Fibroblast of lung (primary cell): Measurements from ENCODE around the gene TNNT3. TPM values are rescaled to one million over a fixed set of nuclear protein-coding genes. Genes with fewer than 3 reads are reported as not detected.

Experiments
- DNase-seq, 2 donors: peaks; one replicate each; pipeline versions ENCODE4 v3.0.0 to v3.0.0-alpha.2; 2010; ENCODE audit warnings: low read depth in 2 of 2
- H2AFZ ChIP-seq: 2 replicates; pipeline ENCODE4 v1.5.1; 2012; ENCODE audit warnings: low read length, control low read depth, inconsistent platforms
- H3K27ac ChIP-seq: 2 replicates; pipeline ENCODE4 v1.5.1; 2011; ENCODE audit warnings: low read length, control low read depth; ENCODE audit not compliant: insufficient read depth
- H3K27me3 ChIP-seq: 2 replicates; pipeline ENCODE4 v1.5.1; 2011; ENCODE audit warnings: mild to moderate bottlenecking, low read length; ENCODE audit not compliant: control insufficient read depth, insufficient read depth
- H3K36me3 ChIP-seq: 2 replicates; pipeline ENCODE4 v1.5.1; 2011; ENCODE audit warnings: low read length; ENCODE audit not compliant: control insufficient read depth, insufficient read depth
- H3K4me1 ChIP-seq: 2 replicates; pipeline ENCODE4 v1.5.1; 2011; ENCODE audit warnings: low read length; ENCODE audit not compliant: control insufficient read depth, insufficient read depth; ENCODE audit errors: extremely low read depth
- H3K4me2 ChIP-seq: 2 replicates; pipeline ENCODE4 v1.5.1; 2011; ENCODE audit warnings: low read length, control low read depth; ENCODE audit not compliant: insufficient read depth; ENCODE audit errors: extremely low read depth
- H3K4me3 ChIP-seq, 4 experiments: fragments of 200-600 bp in 1 of 4; sonication (generic) in 1 of 4; replicated peaks in 1 of 4; 2 replicates each; pipeline ENCODE4 v1.5.1; 2011 to 2016; ENCODE audit warnings: low read length in 4 of 4, low read depth in 3 of 4, mild to moderate bottlenecking in 3 of 4, control low read depth in 2 of 4, inconsistent platforms in 1 of 4, mixed read lengths in 1 of 4; ENCODE audit not compliant: insufficient read depth in 1 of 4; ENCODE audit errors: control extremely low read depth in 1 of 4
- H3K79me2 ChIP-seq: 2 replicates; pipeline ENCODE4 v1.5.1; 2012; ENCODE audit warnings: mild to moderate bottlenecking, low read length, inconsistent platforms; ENCODE audit not compliant: control insufficient read depth, insufficient read depth
- H3K9ac ChIP-seq: 2 replicates; pipeline ENCODE4 v1.5.1; 2011; ENCODE audit warnings: mild to moderate bottlenecking, low read length, control low read depth; ENCODE audit not compliant: insufficient read depth
- H3K9me3 ChIP-seq: 2 replicates; pipeline ENCODE4 v1.5.1; 2012; ENCODE audit warnings: low read depth, low read length; ENCODE audit not compliant: control insufficient read depth, insufficient read depth
- H4K20me1 ChIP-seq: 2 replicates; pipeline ENCODE4 v1.5.1; 2011; ENCODE audit warnings: low read length; ENCODE audit not compliant: control insufficient read depth, insufficient read depth; ENCODE audit errors: extremely low read depth
- EZH2 ChIP-seq: IDR thresholded peaks from 2 replicates; pipeline ENCODE4 v1.5.1; 2012; ENCODE audit warnings: low read length, control low read depth, mild to moderate bottlenecking; ENCODE audit errors: missing control alignments
- polyA plus RNA-seq, 2 donors: library from polyadenylated mRNA; depleted of rRNA in 1 of 2; stranded (reverse) in 1 of 2; unstranded in 1 of 2; fragments of >200 nt; gene quantifications; 2 replicates each; pipeline ENCODE4 v1.2.1, GENCODE V29; 2011 to 2012; ENCODE audit warnings: missing spikeins in 1 of 2
- total RNA-seq: library from RNA; depleted of rRNA; stranded (reverse); fragments of >200 nt; gene quantifications from 2 replicates; pipeline ENCODE4 v1.2.1, GENCODE V29; 2014
- TF ChIP-seq, protein P1 (sequence below), 2 donors: IDR thresholded peaks in 1 of 2; conservative IDR thresholded peaks in 1 of 2; 1 replicate in 1 of 2; 2 replicates in 1 of 2; pipeline ENCODE4 v1.5.1; 2011 to 2012; ENCODE audit warnings: low read length in 2 of 2, control low read depth in 1 of 2, inconsistent platforms in 1 of 2, low read depth in 1 of 2, mild to moderate bottlenecking in 1 of 2

The TNNT3 gene
- total and polyA plus RNA-seq, 2 donors (not counting 1 experiment from before 2014, with no cell fraction given), result not detected

DNA sequence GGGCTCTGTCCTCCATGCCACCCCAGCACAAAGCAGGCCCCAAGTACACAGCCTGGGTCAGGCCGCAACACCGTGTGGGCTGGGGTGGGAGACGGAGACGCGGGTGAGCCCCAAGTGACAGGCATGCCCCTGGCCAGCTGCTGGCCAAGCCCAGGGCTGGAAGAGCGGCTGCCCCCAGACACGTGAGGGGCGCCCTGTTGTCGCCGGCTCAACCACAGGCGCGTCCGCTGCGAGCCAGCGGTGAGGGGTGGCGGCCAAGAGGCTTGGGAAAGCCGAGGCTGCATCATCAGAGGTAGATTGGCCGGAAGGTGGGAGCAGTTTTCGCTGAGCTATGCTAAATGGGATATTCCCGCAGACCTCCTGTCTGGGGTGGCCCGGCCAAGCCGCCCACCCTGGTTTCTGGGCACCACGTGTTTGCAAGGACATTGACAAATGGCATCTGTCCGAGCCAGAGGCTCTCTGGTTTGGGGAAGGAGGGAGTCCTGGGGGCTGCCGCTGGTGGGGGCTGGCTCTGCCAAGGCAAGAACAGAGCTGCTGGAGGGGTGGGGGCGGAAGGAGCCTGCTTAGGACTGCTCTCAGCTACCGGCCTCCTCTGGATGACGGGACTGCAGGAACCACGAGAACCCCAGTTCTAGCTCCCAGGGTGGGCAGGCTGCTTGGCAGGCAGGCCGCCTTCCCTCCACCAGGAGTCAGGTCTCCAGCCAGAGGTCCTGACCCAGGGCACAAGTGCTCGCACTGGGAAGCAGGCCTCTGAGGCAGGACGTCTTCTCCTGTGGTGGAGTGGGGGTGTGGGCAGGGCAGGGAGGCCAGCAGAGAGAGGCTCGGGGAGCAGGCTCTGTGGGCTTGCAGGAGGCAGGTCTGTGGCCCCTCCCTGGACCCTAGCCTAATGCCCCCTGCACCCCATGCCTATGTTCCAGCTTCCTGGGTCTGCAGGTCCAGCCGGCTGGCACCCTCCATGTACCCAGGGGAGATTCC, 28.4 kb upstream of the TNNT3 start:
- no peak overlapping the region for H3K4me2 ChIP-seq
- no peaks in the 10 kb centered on the region for H3K79me2 ChIP-seq
- no peak for TF ChIP-seq EZH2
- TF ChIP-seq, protein P1, sequence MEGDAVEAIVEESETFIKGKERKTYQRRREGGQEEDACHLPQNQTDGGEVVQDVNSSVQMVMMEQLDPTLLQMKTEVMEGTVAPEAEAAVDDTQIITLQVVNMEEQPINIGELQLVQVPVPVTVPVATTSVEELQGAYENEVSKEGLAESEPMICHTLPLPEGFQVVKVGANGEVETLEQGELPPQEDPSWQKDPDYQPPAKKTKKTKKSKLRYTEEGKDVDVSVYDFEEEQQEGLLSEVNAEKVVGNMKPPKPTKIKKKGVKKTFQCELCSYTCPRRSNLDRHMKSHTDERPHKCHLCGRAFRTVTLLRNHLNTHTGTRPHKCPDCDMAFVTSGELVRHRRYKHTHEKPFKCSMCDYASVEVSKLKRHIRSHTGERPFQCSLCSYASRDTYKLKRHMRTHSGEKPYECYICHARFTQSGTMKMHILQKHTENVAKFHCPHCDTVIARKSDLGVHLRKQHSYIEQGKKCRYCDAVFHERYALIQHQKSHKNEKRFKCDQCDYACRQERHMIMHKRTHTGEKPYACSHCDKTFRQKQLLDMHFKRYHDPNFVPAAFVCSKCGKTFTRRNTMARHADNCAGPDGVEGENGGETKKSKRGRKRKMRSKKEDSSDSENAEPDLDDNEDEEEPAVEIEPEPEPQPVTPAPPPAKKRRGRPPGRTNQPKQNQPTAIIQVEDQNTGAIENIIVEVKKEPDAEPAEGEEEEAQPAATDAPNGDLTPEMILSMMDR (conservative IDR thresholded peaks at IDR 0.05 in 1 of 2, IDR thresholded peaks at IDR 0.05 in 1 of 2; ENCODE audit: low read depth in 1 of 2, low read length in 2 of 2), result no peak
- DNase-seq, result no peak
- no peaks in the 10 kb centered on the region for H3K36me3 ChIP-seq
- H3K9me3 ChIP-seq, result no peaks in the 10 kb centered on the region
- peaks cover 2% of the 10 kb centered on the region for H3K27me3 ChIP-seq
- no peak overlapping the region for H3K9ac ChIP-seq
- H2AFZ ChIP-seq, result no peak overlapping the region
- no peaks in the 10 kb centered on the region for H4K20me1 ChIP-seq
- no peaks in the 10 kb centered on the region for H3K4me1 ChIP-seq
- no peak overlapping the region for H3K27ac ChIP-seq
- H3K4me3 ChIP-seq, result no peak overlapping the region

DNA sequence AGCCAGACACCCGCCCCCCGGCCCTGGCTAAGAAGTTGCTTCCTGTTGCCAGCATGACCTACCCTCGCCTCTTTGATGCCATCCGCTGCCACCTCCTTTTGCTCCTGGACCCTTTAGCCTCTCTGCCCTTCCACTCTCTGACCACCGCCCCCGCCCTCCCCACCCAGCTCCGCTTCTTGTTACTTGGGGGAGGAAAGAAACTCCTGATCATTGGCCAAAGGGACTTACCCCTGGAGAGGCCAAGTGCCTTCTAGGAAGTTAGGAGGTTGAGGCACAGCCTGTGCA, 27.7 kb upstream of the TNNT3 start, which contains the start of gene PRR33:
Gene PRR33, minus strand, starts transcription at position 65 of the 285 bp plus-strand sequence. CDS start 1,311 bp downstream, outside the sequence.
- Histone ChIP-seq H4K20me1 (no peaks in the 10 kb centered on the region), H3K4me1 (no peaks in the 10 kb centered on the region), H2AFZ (no peak within 1 kb of the TSS), H3K36me3 (no peaks in the 10 kb centered on the region), H3K27me3 (peaks cover 2% of the 10 kb centered on the region), H3K4me2 (no peak within 1 kb of the TSS), H3K9ac (no peak within 1 kb of the TSS), H3K9me3 (no peaks in the 10 kb centered on the region), H3K27ac (no peak within 1 kb of the TSS), H3K79me2 (no peaks in the 10 kb centered on the region), H3K4me3 (no peak within 1 kb of the TSS)
- DNase-seq, result no peak
- TF ChIP-seq EZH2, result no peak
- TF ChIP-seq, protein P1 (conservative IDR thresholded peaks at IDR 0.05 in 1 of 2, IDR thresholded peaks at IDR 0.05 in 1 of 2; ENCODE audit: low read depth in 1 of 2, low read length in 2 of 2), result no peak

DNA sequence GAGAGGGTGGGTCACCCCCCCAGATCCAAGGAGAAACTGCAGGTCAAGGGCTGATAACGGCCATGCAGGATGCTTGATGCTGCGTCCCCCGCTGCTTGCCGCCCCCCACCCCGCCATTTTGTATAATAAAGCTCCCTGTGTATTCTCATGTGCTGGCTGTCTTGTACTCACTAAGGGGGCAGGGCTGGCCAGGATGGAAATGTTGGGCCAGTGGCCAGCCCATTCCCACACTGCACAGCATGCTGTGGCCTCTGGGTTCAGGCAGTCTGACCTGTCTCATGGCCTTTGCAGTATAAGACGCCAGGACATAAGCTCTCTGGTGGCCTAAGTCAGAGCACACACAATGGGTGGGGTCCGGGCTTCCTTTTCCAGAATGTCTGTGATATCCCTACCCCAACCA, 27.4 kb upstream of the TNNT3 start:
- no peaks in the 10 kb centered on the region for H3K4me1 ChIP-seq
- no peak overlapping the region for H2AFZ ChIP-seq
- H3K4me3 ChIP-seq, result no peak overlapping the region
- H4K20me1 ChIP-seq, result no peaks in the 10 kb centered on the region
- no peak overlapping the region for H3K4me2 ChIP-seq
- TF ChIP-seq EZH2, result no peak
- TF ChIP-seq, protein P1 (conservative IDR thresholded peaks at IDR 0.05 in 1 of 2, IDR thresholded peaks at IDR 0.05 in 1 of 2; ENCODE audit: low read depth in 1 of 2, low read length in 2 of 2), result no peak
- no peak overlapping the region for H3K9ac ChIP-seq
- no peak for DNase-seq
- H3K79me2 ChIP-seq, result no peaks in the 10 kb centered on the region
- H3K27ac ChIP-seq, result no peak overlapping the region
- H3K27me3 ChIP-seq, result peaks cover 2% of the 10 kb centered on the region
- H3K36me3 ChIP-seq, result no peaks in the 10 kb centered on the region
- H3K9me3 ChIP-seq, result no peaks in the 10 kb centered on the region
